Left ventricle myocardium inferior (tissue), 1 donor: ENCODE data around the gene SPNS3. TPM values are rescaled to one million over a fixed set of nuclear protein-coding genes. Genes with fewer than 3 reads are reported as not detected.
A peak's percentile ranks its signal among the peaks of the same experiment; 100 is the strongest.

Source experiments
- DNase-seq: peaks from one replicate; pipeline ENCODE4 v3.0.0-alpha.2; 2020
- H3K27ac ChIP-seq: fragments of 200-600 bp; replicated peaks from 2 replicates; pipeline ENCODE4 v1.8.0; 2021
- H3K27me3 ChIP-seq: fragments of 200-600 bp; 2 replicates; pipeline ENCODE4 v1.8.0; 2021; ENCODE audit warnings: low read depth
- H3K36me3 ChIP-seq: fragments of 200-600 bp; 2 replicates; pipeline ENCODE4 v1.8.0; 2021
- H3K4me1 ChIP-seq: fragments of 200-600 bp; 2 replicates; pipeline ENCODE4 v1.8.0; 2021
- H3K4me3 ChIP-seq: fragments of 200-600 bp; 2 replicates; pipeline ENCODE4 v1.8.0; 2021; ENCODE audit warnings: mild to moderate bottlenecking, moderate library complexity
- H3K9me3 ChIP-seq: fragments of 200-600 bp; replicated peaks from 2 replicates; pipeline ENCODE4 v1.8.0; 2021
- intact Hi-C: fragments of 100-400 bp; cut with micrococcal nuclease; formaldehyde crosslinking; loops from one replicate; pipeline ENCODE4 v1.11.0; 2022
- total RNA-seq: library from RNA; stranded (reverse); fragmentation: NEBNext Ultra II Directional; extraction: Animal tissue kit (Norgen Biotek cat#: 25700); gene quantifications from one replicate; pipeline ENCODE4 v1.2.1, GENCODE V29; 2021
- TF ChIP-seq, protein P1 (sequence below): fragments of 200-600 bp; IDR thresholded peaks from 2 replicates; pipeline ENCODE4 v1.8.0; 2021; ENCODE audit warnings: antibody characterized with exemption, mild to moderate bottlenecking, borderline replicate concordance
- donor health status: DM: no; HTN: yes; CAD: no; lungs with severe emphysema.

The SPNS3 gene
- total RNA-seq, 1 donor from 2014 or later: 1.7 TPM

DNA sequence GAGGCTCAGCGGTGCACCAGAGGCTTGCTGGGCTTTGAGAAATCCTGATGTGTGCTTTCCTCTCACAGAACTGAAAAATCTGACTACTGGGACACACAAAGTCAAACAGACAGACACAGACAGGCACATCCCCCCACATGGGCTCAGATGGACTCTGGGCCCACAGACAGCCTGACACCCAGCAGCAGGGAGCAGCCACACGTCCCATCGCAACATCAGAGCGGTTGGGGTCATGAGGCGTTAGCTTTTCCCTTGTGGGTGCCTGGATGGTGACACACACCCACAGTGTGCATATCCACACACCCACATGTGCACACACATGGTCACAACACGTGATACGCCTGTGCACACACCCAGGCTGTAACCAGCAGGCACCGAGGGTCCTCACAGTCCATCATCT lies 6.3 kb downstream of the SPNS3 start:
- Histone ChIP-seq H3K27me3 (no peaks in the 10 kb centered on the region), H3K4me3 (no peak overlapping the region), H3K4me1 (peaks cover 29% of the 10 kb centered on the region), H3K36me3 (no peaks in the 10 kb centered on the region), H3K27ac (no peak overlapping the region), H3K9me3 (no peaks in the 10 kb centered on the region)
- intact Hi-C loops: no loop called here
- DNase-seq: no peak
- TF ChIP-seq, protein P1, sequence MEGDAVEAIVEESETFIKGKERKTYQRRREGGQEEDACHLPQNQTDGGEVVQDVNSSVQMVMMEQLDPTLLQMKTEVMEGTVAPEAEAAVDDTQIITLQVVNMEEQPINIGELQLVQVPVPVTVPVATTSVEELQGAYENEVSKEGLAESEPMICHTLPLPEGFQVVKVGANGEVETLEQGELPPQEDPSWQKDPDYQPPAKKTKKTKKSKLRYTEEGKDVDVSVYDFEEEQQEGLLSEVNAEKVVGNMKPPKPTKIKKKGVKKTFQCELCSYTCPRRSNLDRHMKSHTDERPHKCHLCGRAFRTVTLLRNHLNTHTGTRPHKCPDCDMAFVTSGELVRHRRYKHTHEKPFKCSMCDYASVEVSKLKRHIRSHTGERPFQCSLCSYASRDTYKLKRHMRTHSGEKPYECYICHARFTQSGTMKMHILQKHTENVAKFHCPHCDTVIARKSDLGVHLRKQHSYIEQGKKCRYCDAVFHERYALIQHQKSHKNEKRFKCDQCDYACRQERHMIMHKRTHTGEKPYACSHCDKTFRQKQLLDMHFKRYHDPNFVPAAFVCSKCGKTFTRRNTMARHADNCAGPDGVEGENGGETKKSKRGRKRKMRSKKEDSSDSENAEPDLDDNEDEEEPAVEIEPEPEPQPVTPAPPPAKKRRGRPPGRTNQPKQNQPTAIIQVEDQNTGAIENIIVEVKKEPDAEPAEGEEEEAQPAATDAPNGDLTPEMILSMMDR: no peak

DNA sequence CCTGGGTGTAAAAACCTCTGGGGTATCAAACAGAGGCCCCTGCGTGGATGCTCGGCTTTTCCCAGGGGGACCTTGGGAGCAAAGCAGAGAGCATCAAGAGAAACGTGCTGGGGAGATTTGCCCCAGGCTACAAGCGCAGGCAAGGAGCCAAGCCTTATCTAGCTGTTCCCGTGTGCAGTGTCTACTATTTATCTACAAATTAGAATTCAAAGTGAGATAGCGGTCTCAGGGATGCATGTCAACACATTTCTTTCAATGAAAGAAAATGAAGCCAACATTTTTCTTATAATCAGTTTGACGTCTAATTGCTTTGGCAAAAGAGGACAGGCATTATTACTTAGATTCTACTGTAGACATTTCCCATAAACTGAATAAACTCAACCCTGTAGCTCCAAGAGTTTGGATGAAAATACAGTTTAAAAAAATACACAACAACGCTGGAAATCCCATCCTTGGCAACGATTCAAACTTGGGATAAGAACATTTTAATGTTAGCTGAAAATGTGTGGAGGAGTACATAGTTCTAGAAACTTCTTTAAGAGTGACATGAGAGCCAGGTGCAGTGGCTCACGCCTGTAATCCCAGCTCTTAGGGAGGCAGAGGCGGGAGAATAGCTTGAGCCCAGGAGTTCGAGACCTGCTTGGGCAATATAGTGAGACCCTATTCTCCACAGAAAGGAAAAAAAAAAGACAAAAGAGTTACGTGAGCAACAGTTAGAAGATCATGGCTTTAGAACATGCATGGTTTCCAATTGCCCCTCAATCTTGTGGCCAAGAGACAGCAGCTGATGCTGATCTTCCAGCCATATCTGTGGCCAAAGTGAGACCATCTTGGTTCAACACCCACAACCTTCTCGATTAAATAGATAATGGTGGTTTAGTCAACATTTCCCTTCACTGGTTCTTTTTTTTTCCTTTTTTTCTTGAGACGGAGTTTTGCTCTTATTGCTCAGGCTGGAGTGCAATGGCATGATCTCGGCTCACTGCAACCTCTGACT lies 7.2 kb downstream of the SPNS3 start:
- Histone ChIP-seq H3K4me3 (no peak overlapping the region), H3K4me1 (peaks cover 31% of the 10 kb centered on the region), H3K27me3 (no peaks in the 10 kb centered on the region), H3K27ac (no peak overlapping the region), H3K36me3 (no peaks in the 10 kb centered on the region), H3K9me3 (no peaks in the 10 kb centered on the region)
- TF ChIP-seq, protein P1: no peak
- no peak for DNase-seq
- intact Hi-C loops: no loop called here

DNA sequence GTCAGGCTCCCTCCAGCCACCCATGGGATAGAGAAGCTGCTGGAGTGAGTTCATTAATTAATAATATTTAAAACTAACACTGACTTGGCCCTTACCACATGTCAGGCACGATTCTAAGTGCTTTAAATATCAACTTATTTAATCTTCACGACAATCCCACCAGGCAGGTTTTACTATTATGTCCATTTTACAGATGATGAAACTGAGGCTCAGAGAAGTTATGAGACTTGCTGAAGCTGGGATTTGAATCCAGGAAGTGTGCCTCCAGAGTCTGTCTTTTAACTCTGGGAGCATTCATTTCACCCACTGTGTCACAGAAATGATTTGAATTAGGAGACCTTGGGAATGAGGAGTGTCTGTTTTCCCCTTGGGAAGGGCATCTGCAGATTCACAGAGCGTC lies 8.8 kb downstream of the SPNS3 start:
- Histone ChIP-seq H3K4me3 (no peak overlapping the region), H3K36me3 (no peaks in the 10 kb centered on the region), H3K9me3 (no peaks in the 10 kb centered on the region), H3K27ac (no peak overlapping the region), H3K27me3 (no peaks in the 10 kb centered on the region), H3K4me1 (peaks cover 43% of the 10 kb centered on the region)
- TF ChIP-seq, protein P1: no peak
- DNase-seq: no peak
- intact Hi-C loops: no loop called here

DNA sequence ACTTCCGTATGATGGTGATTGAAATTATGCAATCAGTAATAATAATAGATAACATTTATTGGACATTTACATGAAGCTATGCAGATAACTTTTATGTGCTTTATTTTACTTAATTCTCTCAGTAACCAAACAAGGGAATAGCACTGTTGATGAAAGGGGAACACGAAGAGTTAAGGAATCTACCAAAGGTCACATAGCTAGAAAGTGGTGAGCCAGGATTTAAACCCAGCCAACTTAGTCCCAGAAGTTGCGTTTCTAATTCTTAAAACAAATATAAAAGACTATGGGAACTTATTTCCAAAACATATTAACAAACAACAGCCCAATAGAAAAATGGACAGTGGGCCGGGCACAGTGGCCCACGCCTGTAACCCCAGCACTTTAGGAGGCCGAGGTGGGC lies 9.7 kb downstream of the SPNS3 start:
- H3K27ac ChIP-seq: no peak overlapping the region

DNA sequence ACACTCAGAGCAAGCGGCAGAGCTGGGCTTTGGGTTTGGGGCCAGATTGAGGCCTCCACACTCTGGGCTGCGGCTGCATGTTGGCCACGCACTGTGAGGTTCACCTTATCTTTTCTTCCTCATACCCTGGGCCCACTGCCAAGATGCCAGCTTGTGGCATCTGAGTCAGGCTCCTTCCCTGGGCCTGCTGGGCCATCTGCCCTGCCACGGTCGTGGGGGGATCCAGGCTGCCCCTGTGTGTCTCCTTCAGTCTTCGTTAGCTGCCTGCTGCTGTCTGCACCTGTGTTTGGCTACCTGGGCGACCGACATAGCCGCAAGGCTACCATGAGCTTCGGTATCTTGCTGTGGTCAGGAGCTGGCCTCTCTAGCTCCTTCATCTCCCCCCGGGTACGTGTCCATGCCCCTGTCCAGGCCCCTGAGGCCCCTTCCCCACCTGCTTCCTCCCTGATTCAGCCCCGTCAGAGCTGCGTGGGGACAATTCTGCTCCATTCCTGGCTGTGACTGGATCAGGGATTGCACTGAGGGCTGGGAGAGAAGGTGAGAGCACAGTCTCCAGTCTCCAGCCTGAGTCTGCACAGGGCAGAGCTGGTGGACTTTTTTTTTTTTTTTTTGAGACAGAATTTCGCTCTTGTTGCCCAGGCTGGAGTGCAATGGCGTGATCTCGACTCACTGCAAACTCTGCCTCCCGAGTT lies 11.2 kb downstream of the SPNS3 start:
- H3K27me3 ChIP-seq: no peaks in the 10 kb centered on the region
- H3K4me1 ChIP-seq: peaks cover 48% of the 10 kb centered on the region
- intact Hi-C loops: no loop called here
- H3K36me3 ChIP-seq: no peaks in the 10 kb centered on the region
- no peaks in the 10 kb centered on the region for H3K9me3 ChIP-seq
- peak; percentile 80 for DNase-seq
- TF ChIP-seq, protein P1: no peak
- H3K27ac ChIP-seq: peak overlapping the region; percentile 78
- no peak overlapping the region for H3K4me3 ChIP-seq

More for the DNA sequence above, 9.7 kb downstream of the SPNS3 start:
- H3K36me3 ChIP-seq: no peaks in the 10 kb centered on the region
- H3K4me1 ChIP-seq: peaks cover 43% of the 10 kb centered on the region
- H3K9me3 ChIP-seq: no peaks in the 10 kb centered on the region
- TF ChIP-seq, protein P1: no peak
- intact Hi-C loops: no loop called here
- no peaks in the 10 kb centered on the region for H3K27me3 ChIP-seq
- no peak for DNase-seq
- H3K4me3 ChIP-seq: no peak overlapping the region
